Endothelial cell of umbilical vein (primary cell): ENCODE measurements around the gene CBFA2T3. TPM values are rescaled to one million over a fixed set of nuclear protein-coding genes. Genes with fewer than 3 reads are reported as not detected.

Experiments
- BruUV-seq: library from RNA; stranded (reverse); fragments of 400-500 nt; replicated peaks from 2 replicates; lab custom pipeline; 2021; lab: Mats Ljungman, UMichigan
- CTCF ChIA-PET: fragments of 300-600, 350-600 bp; sonication (Branson Sonifier 250); formaldehyde crosslinking; loops from one replicate; lab custom pipeline; 2021; ENCODE audit warnings: antibody characterized with exemption, inconsistent platforms; lab: Charles Lee
- POLR2A ChIA-PET: fragments of 300-600, 350-600 bp; sonication (Branson Sonifier 250); formaldehyde crosslinking; loops from one replicate; lab custom pipeline; 2021; ENCODE audit warnings: antibody characterized with exemption, inconsistent platforms; lab: Charles Lee
- DNase-seq: peaks from one replicate; pipeline ENCODE4 v3.0.0-alpha.2; 2011; ENCODE audit warnings: low read depth, low spot score
- FAIRE-seq: peaks from 2 replicates; lab custom pipeline; 2011; peaks lifted over from hg19 to GRCh38; lab: Jason Lieb, UNC
- H2AFZ ChIP-seq: 2 replicates; pipeline ENCODE4 v1.6.0; 2012; ENCODE audit warnings: low read depth, low read length, control low read depth, inconsistent platforms
- H3K27ac ChIP-seq: 2 replicates; pipeline ENCODE4 v1.5.1; 2011; ENCODE audit warnings: low read depth, mild to moderate bottlenecking, control low read depth, low read length, moderate library complexity; ENCODE audit not compliant: insufficient read depth
- H3K27me3 ChIP-seq, 2 experiments: 2 replicates each; pipeline versions ENCODE4 v1.6.0 to v1.6.1; 2011; ENCODE audit warnings: low read length in 2 of 2, mixed read lengths in 1 of 2; ENCODE audit not compliant: control insufficient read depth in 2 of 2, insufficient read depth in 2 of 2
- H3K36me3 ChIP-seq, 2 experiments: 2 replicates in 1 of 2; 3 replicates in 1 of 2; pipeline ENCODE4 v1.5.1; 2011; ENCODE audit warnings: low read length in 2 of 2, mild to moderate bottlenecking in 1 of 2, moderate library complexity in 1 of 2; ENCODE audit not compliant: control insufficient read depth in 2 of 2, insufficient read depth in 2 of 2; ENCODE audit errors: extremely low read depth in 1 of 2
- H3K4me1 ChIP-seq: 3 replicates; pipeline ENCODE4 v1.5.1; 2011; ENCODE audit warnings: mild to moderate bottlenecking, low read length; ENCODE audit not compliant: control insufficient read depth, insufficient read depth; ENCODE audit errors: extremely low read depth
- H3K4me2 ChIP-seq: 2 replicates; pipeline ENCODE4 v1.6.1; 2011; ENCODE audit warnings: low read length, control low read depth, mixed read lengths; ENCODE audit not compliant: insufficient read depth
- H3K4me3 ChIP-seq, 3 experiments: fragments of 200-600 bp in 1 of 3; sonication (generic), shearing (Covaris generic) in 1 of 3; replicated peaks in 1 of 3; 2 replicates each; pipeline ENCODE4 v1.5.1; 2011 to 2016; ENCODE audit warnings: control low read depth in 3 of 3, low read length in 3 of 3, mild to moderate bottlenecking in 2 of 3, inconsistent platforms in 1 of 3, low read depth in 1 of 3, moderate library complexity in 1 of 3; ENCODE audit not compliant: insufficient read depth in 1 of 3
- H3K79me2 ChIP-seq: 2 replicates; pipeline ENCODE4 v1.6.0; 2012; ENCODE audit warnings: low read length, inconsistent platforms; ENCODE audit not compliant: control insufficient read depth, insufficient read depth
- H3K9ac ChIP-seq: replicated peaks from 2 replicates; pipeline ENCODE3; 2011; ENCODE audit warnings: low read length, control low read depth; ENCODE audit not compliant: insufficient read depth; ENCODE audit errors: extremely low read depth
- H3K9me1 ChIP-seq: replicated peaks from 3 replicates; pipeline ENCODE4 v1.6.0; 2011; ENCODE audit warnings: mild to moderate bottlenecking, low read length; ENCODE audit not compliant: control insufficient read depth, insufficient read depth; ENCODE audit errors: extremely low read depth
- H3K9me3 ChIP-seq: replicated peaks from 2 replicates; pipeline ENCODE4 v1.5.1; 2012; ENCODE audit warnings: low read length, inconsistent platforms; ENCODE audit not compliant: control insufficient read depth, insufficient read depth
- H4K20me1 ChIP-seq: replicated peaks from 2 replicates; pipeline ENCODE3; 2011; ENCODE audit warnings: mild to moderate bottlenecking, low read length; ENCODE audit not compliant: control insufficient read depth, insufficient read depth; ENCODE audit errors: extremely low read depth
- EZH2 ChIP-seq: IDR thresholded peaks from 2 replicates; pipeline ENCODE4 v1.6.1; 2012; ENCODE audit warnings: borderline replicate concordance, low read depth, mild to moderate bottlenecking, moderate library complexity, low read length, inconsistent platforms; ENCODE audit not compliant: severe bottlenecking
- FOS ChIP-seq: IDR thresholded peaks from 2 replicates; pipeline ENCODE4 v1.6.1; 2011; ENCODE audit warnings: mild to moderate bottlenecking, low read length, moderate library complexity, borderline replicate concordance; ENCODE audit not compliant: insufficient read depth
- GATA2 ChIP-seq: IDR thresholded peaks from 2 replicates; pipeline ENCODE4 v1.7.0; 2011; ENCODE audit warnings: low read depth, mild to moderate bottlenecking, moderate library complexity, mixed read lengths, low read length; ENCODE audit not compliant: insufficient read length, insufficient read depth
- JUN ChIP-seq: IDR thresholded peaks from 2 replicates; pipeline ENCODE4 v1.6.1; 2011; ENCODE audit warnings: borderline replicate concordance, low read depth; ENCODE audit not compliant: insufficient read length, insufficient read depth
- MYC ChIP-seq: IDR thresholded peaks from one replicate; pipeline ENCODE4 v1.6.1; 2011; ENCODE audit warnings: mild to moderate bottlenecking, low read depth, low read length
- POLR2A ChIP-seq: IDR thresholded peaks from 2 replicates; pipeline ENCODE4 v1.6.1; 2012; ENCODE audit warnings: low read depth, mild to moderate bottlenecking, control low read depth, low read length
- POLR2AphosphoS5 ChIP-seq: IDR thresholded peaks from 2 replicates; pipeline ENCODE4 v1.6.1; 2012; ENCODE audit warnings: low read depth, mild to moderate bottlenecking, control low read depth, low read length, moderate library complexity; ENCODE audit not compliant: insufficient read depth
- dilution Hi-C: fragments of 300-500 bp; cut with MboI; formaldehyde crosslinking; loops from one replicate; pipeline ENCODE4 v1.15.0; 2019; ENCODE audit warnings: low sequenced_read_pairs; ENCODE audit not compliant: extremely low pct_ligation_motif_present
- intact Hi-C: fragments of 100-400 bp; cut with micrococcal nuclease; formaldehyde crosslinking; loops from one replicate; pipeline ENCODE4 v1.10.0; 2022
- polyA plus RNA-seq, 4 experiments: library from polyadenylated mRNA; depleted of rRNA in 3 of 4; stranded (reverse) in 3 of 4; unstranded in 1 of 4; fragments of >200 nt; gene quantifications; 2 replicates each; pipeline versions ENCODE4 v1.2.1 to v1.2.3, GENCODE V29; 2011 to 2012; ENCODE audit warnings: missing spikeins in 1 of 4
- total RNA-seq: library from RNA; stranded (reverse); gene quantifications from 2 replicates; pipeline ENCODE4 v1.2.3, GENCODE V29; 2021
- TF ChIP-seq, protein P1 (sequence below): IDR thresholded peaks from 2 replicates; pipeline ENCODE4 v1.6.1; 2011; ENCODE audit not compliant: insufficient read depth, insufficient read length
- TF ChIP-seq, protein P2 (sequence below), 2 donors: IDR thresholded peaks; 1 replicate in 1 of 2; 2 replicates in 1 of 2; pipeline ENCODE4 v1.5.1; 2011; ENCODE audit warnings: low read length in 2 of 2, mild to moderate bottlenecking in 2 of 2, moderate library complexity in 2 of 2, control low read depth in 1 of 2, inconsistent platforms in 1 of 2, low read depth in 1 of 2; ENCODE audit not compliant: insufficient read depth in 1 of 2; ENCODE audit errors: extremely low read depth in 1 of 2

The CBFA2T3 gene
- total and polyA plus RNA-seq, 2 donors (not counting 3 experiments of a cell fraction or from before 2014, with no cell fraction given): not detected

DNA sequence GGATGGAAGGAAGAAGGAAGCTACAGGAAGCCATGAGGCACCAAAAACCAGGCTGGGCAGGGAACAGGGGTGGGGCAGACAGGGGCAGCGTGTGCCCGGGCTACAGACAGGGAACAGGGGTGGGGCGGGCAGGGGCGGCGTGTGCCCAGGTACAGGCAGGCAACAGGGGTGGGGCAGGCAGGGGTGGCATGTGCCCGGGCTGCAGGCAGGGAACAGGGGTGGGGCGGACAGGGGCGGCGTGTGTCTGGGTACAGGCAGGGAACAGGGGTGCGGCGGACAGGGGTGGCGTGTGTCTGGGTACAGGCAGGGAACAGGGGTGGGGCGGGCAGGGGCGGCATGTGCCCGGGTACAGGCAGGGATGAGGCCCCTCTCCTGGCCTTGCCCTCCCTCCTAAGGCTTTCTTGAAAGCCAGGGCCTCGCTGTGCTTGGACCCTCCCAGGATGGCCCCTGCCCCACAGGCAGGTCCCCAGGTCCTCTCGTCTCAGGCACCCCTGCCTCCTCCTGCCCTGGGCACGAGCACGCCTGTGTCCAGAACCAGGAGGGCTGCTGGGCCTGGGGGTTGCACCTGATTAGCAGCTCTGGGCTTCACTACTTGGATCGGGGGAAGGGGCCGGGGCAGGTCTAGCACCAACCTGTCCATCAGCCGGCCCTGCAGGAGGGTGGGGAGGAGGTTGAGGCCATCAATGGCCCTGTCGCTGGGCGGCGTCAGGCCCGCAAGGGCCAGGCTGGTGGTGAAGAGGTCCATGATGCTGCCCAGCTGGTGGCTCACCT is 150.8 kb downstream of the CBFA2T3 start:
- Histone ChIP-seq H3K27me3 (no peaks in the 10 kb centered on the region), H3K4me2 (no peak overlapping the region), H3K4me3 (no peak overlapping the region), H4K20me1 (no peaks in the 10 kb centered on the region), H3K9me1 (no peaks in the 10 kb centered on the region), H3K27ac (no peak overlapping the region), H3K9ac (no peak overlapping the region), H3K36me3 (peaks cover 0 to 3% of the 10 kb centered on the region in 2 experiments), H2AFZ (no peak overlapping the region), H3K9me3 (no peaks in the 10 kb centered on the region), H3K4me1 (no peaks in the 10 kb centered on the region), H3K79me2 (no peaks in the 10 kb centered on the region)
- intact Hi-C loops (no loop called here), dilution Hi-C loops (no loop called here)
- DNase-seq (no peak), FAIRE-seq (no peak)
- CTCF ChIA-PET: interaction anchor here (1.5 kb wide), 1 partner anchor 20 kb away, joined by 4 read pairs; no protein-coding TSS in a partner anchor
- TF ChIP-seq POLR2A (no peak), GATA2 (no peak), FOS (no peak), MYC (no peak), POLR2AphosphoS5 (no peak), JUN (no peak), EZH2 (no peak)
- TF ChIP-seq, protein P1, sequence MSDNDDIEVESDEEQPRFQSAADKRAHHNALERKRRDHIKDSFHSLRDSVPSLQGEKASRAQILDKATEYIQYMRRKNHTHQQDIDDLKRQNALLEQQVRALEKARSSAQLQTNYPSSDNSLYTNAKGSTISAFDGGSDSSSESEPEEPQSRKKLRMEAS: no peak
- TF ChIP-seq, protein P2, sequence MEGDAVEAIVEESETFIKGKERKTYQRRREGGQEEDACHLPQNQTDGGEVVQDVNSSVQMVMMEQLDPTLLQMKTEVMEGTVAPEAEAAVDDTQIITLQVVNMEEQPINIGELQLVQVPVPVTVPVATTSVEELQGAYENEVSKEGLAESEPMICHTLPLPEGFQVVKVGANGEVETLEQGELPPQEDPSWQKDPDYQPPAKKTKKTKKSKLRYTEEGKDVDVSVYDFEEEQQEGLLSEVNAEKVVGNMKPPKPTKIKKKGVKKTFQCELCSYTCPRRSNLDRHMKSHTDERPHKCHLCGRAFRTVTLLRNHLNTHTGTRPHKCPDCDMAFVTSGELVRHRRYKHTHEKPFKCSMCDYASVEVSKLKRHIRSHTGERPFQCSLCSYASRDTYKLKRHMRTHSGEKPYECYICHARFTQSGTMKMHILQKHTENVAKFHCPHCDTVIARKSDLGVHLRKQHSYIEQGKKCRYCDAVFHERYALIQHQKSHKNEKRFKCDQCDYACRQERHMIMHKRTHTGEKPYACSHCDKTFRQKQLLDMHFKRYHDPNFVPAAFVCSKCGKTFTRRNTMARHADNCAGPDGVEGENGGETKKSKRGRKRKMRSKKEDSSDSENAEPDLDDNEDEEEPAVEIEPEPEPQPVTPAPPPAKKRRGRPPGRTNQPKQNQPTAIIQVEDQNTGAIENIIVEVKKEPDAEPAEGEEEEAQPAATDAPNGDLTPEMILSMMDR (IDR thresholded peaks at IDR 0.05; ENCODE audit: extremely low read depth in 1 of 2, insufficient read depth in 1 of 2, low read depth in 1 of 2, low read length in 2 of 2): no peak
- POLR2A ChIA-PET: no interaction called here
- no TSS peak for BruUV-seq
